GM12878 (cell line): ENCODE results near the gene CRYBA1. TPM values are rescaled to one million over a fixed set of nuclear protein-coding genes. Genes with fewer than 3 reads are reported as not detected.

Experiments used
- ATAC-seq: fragments of 200-7000 bp; cut with Tn5 transposase; 3 replicates; pipeline ENCODE4 v1.9.1; 2020; ENCODE audit warnings: mild to moderate bottlenecking, moderate library complexity
- BruUV-seq: library from RNA; stranded (reverse); fragments of 400-500 nt; replicated peaks from 2 replicates; lab custom pipeline; 2021; lab: Mats Ljungman, UMichigan
- CTCF ChIA-PET: fragments of 300-600 bp; sonication (Branson Sonifier 250); formaldehyde crosslinking; extraction: SDS; loops from one replicate; lab custom pipeline; 2021; ENCODE audit warnings: inconsistent platforms; lab: Yijun Ruan, JAX
- POLR2A ChIA-PET: fragments of 350-600 bp; formaldehyde crosslinking; extraction: SDS; loops from one replicate; lab custom pipeline; 2021; ENCODE audit warnings: inconsistent platforms; lab: Charles Lee
- RAD21 ChIA-PET: fragments of 300-600 bp; sonication (Branson Sonifier 250); formaldehyde crosslinking; loops from one replicate; lab custom pipeline; 2023; ENCODE audit warnings: antibody characterized with exemption; ENCODE audit not compliant: unreplicated experiment; lab: Charles Lee
- SMC1A ChIA-PET: fragments of 300-600 bp; sonication (Branson Sonifier 250); formaldehyde crosslinking; loops from one replicate; lab custom pipeline; 2023; ENCODE audit not compliant: unreplicated experiment, uncharacterized antibody; lab: Charles Lee
- DNase-seq: peaks from one replicate; pipeline ENCODE4 v3.0.0-alpha.2; 2011; ENCODE audit warnings: low read depth, low spot score
- FAIRE-seq: peaks from 3 replicates; lab custom pipeline; 2011; peaks lifted over from hg19 to GRCh38; lab: Jason Lieb, UNC
- H2AFZ ChIP-seq: 2 replicates; pipeline ENCODE4 v1.6.0; 2011; ENCODE audit warnings: low read depth, low read length, control low read depth; ENCODE audit not compliant: control insufficient read depth
- H3K27ac ChIP-seq: 2 replicates; pipeline ENCODE4 v1.5.1; 2011; ENCODE audit warnings: control low read depth; ENCODE audit not compliant: control insufficient read depth, insufficient read depth
- H3K27me3 ChIP-seq, 2 experiments: replicated peaks in 1 of 2; 2 replicates each; pipeline versions ENCODE4 v1.6.0 to v1.6.1; 2011; ENCODE audit warnings: low read length in 1 of 2; ENCODE audit not compliant: control insufficient read depth in 2 of 2, insufficient read depth in 2 of 2
- H3K36me3 ChIP-seq, 2 experiments: 2 replicates each; pipeline ENCODE4 v1.5.1; 2011; ENCODE audit warnings: low read length in 1 of 2; ENCODE audit not compliant: control insufficient read depth in 2 of 2, insufficient read depth in 2 of 2
- H3K4me1 ChIP-seq: 2 replicates; pipeline ENCODE4 v1.6.1; 2011; ENCODE audit warnings: mild to moderate bottlenecking, low read length, moderate library complexity, mixed read lengths; ENCODE audit not compliant: control insufficient read depth, insufficient read depth
- H3K4me2 ChIP-seq: 2 replicates; pipeline ENCODE4 v1.6.0; 2011; ENCODE audit warnings: control low read depth; ENCODE audit not compliant: control insufficient read depth, insufficient read depth
- H3K4me3 ChIP-seq: fragments of 200-600 bp; sonication (generic); 2 replicates; pipeline ENCODE4 v1.5.1; 2016
- H3K79me2 ChIP-seq: 2 replicates; pipeline ENCODE4 v1.6.0; 2011; ENCODE audit warnings: low read length; ENCODE audit not compliant: control insufficient read depth, insufficient read depth
- H3K9ac ChIP-seq: 2 replicates; pipeline ENCODE4 v1.8.0; 2011; ENCODE audit warnings: low read length, control low read depth, mixed read lengths; ENCODE audit not compliant: control insufficient read depth, insufficient read depth
- H3K9me3 ChIP-seq: replicated peaks from 3 replicates; pipeline ENCODE4 v1.5.1; 2011; ENCODE audit warnings: mild to moderate bottlenecking, low read length; ENCODE audit not compliant: control insufficient read depth, insufficient read depth
- H4K20me1 ChIP-seq: 2 replicates; pipeline ENCODE4 v1.6.0; 2011; ENCODE audit not compliant: control insufficient read depth, insufficient read depth
- CREB1 ChIP-seq: IDR thresholded peaks from 2 replicates; pipeline ENCODE4 v1.6.1; 2012; ENCODE audit warnings: low read depth, mild to moderate bottlenecking, inconsistent platforms
- EED ChIP-seq: sonication (generic); IDR thresholded peaks from 2 replicates; pipeline ENCODE4 v1.6.1; 2016; ENCODE audit warnings: antibody characterized with exemption, low read depth
- JUNB ChIP-seq: IDR thresholded peaks from 2 replicates; pipeline ENCODE4 v1.6.1; 2016; ENCODE audit warnings: antibody characterized with exemption, mild to moderate bottlenecking
- KAT2A ChIP-seq: conservative IDR thresholded peaks from 2 replicates; pipeline ENCODE4 v1.6.1; 2011; ENCODE audit warnings: low read depth, low read length; ENCODE audit not compliant: control insufficient read depth
- PAX5 ChIP-seq: IDR thresholded peaks from 2 replicates; pipeline ENCODE4 v1.6.1; 2011; ENCODE audit warnings: low read depth, low read length, borderline replicate concordance
- RELA ChIP-seq: fragments of 450-650 bp; IDR thresholded peaks from 2 replicates; pipeline ENCODE4 v1.8.0; 2014; ENCODE audit warnings: borderline replicate concordance; ENCODE audit not compliant: partially characterized antibody
- SIX5 ChIP-seq: IDR thresholded peaks from 2 replicates; pipeline ENCODE4 v1.6.1; 2011; ENCODE audit warnings: mild to moderate bottlenecking, low read depth, low read length, moderate library complexity; ENCODE audit not compliant: severe bottlenecking
- STAT1 ChIP-seq: fragments of 450-650 bp; conservative IDR thresholded peaks from 2 replicates; pipeline ENCODE4 v1.6.1; 2014; ENCODE audit warnings: antibody characterized with exemption, mild to moderate bottlenecking
- TCF12 ChIP-seq: IDR thresholded peaks from 2 replicates; pipeline ENCODE4 v1.6.1; 2011; ENCODE audit warnings: low read depth, mild to moderate bottlenecking, low read length
- WGBS: methylation state at CpG from one replicate; pipeline ENCODE4 v1.1.6; 2016; ENCODE audit warnings: low lambda C conversion rate; ENCODE audit not compliant: insufficient replicate concordance, insufficient coverage; ENCODE audit errors: missing lambda C conversion rate; 5-methylcytosine and 5-hydroxymethylcytosine counted together
- in situ Hi-C: fragments of 300-500 bp; cut with MboI; formaldehyde crosslinking; loops from 9 replicates; pipeline ENCODE4 v1.14.3; 2018; ENCODE audit warnings: mixed read lengths
- intact Hi-C: fragments of 100-400 bp; cut with micrococcal nuclease; formaldehyde crosslinking; loops from one replicate; pipeline ENCODE4 v1.14.2; 2022; ENCODE audit not compliant: unreplicated experiment
- polyA plus RNA-seq, 11 experiments: library from polyadenylated mRNA; depleted of rRNA in 4 of 11; unstranded in 6 of 11; stranded (reverse) in 5 of 11; fragments of >200 nt; fragmentation: Nextera tagmentation in 4 of 11; fragmentation: Illumina TruSeq in 1 of 11; extraction: Ambion mirVana in 4 of 11; extraction: Trizol in 1 of 11; gene quantifications; 1 replicate in 1 of 11; 2 replicates in 10 of 11; pipeline versions ENCODE4 v1.2.1 to v1.2.3, GENCODE V29; 2011 to 2016; ENCODE audit warnings: inconsistent platforms in 2 of 11, missing spikeins in 2 of 11, low read depth in 1 of 11
- total RNA-seq, 4 experiments: library from RNA; depleted of rRNA in 3 of 4; stranded (reverse); fragments of >200 nt in 3 of 4; fragmentation: Illumina TruSeq in 1 of 4; extraction: Trizol in 1 of 4; gene quantifications; 2 replicates each; pipeline versions ENCODE4 v1.2.1 to v1.2.3, GENCODE V29; 2013 to 2021
- TF ChIP-seq, protein P1 (sequence below): fragments of 450-650 bp; IDR thresholded peaks from 2 replicates; pipeline ENCODE4 v1.6.1; 2016; ENCODE audit warnings: mild to moderate bottlenecking
- TF ChIP-seq, protein P2 (sequence below): fragments of 450-650 bp; IDR thresholded peaks from 2 replicates; pipeline ENCODE4 v1.6.1; 2018; ENCODE audit warnings: mild to moderate bottlenecking, low read depth, moderate library complexity; ENCODE audit not compliant: partially characterized antibody
- TF ChIP-seq, protein P3 (sequence below): IDR thresholded peaks from 2 replicates; pipeline ENCODE4 v1.6.1; 2011; ENCODE audit warnings: mild to moderate bottlenecking, low read depth, low read length, moderate library complexity; ENCODE audit not compliant: insufficient replicate concordance

CRYBA1 gene
- total and polyA plus RNA-seq, 10 of the 15 experiments (the other 5 are each of a cell fraction or from before 2014, with no cell fraction given): not detected

DNA sequence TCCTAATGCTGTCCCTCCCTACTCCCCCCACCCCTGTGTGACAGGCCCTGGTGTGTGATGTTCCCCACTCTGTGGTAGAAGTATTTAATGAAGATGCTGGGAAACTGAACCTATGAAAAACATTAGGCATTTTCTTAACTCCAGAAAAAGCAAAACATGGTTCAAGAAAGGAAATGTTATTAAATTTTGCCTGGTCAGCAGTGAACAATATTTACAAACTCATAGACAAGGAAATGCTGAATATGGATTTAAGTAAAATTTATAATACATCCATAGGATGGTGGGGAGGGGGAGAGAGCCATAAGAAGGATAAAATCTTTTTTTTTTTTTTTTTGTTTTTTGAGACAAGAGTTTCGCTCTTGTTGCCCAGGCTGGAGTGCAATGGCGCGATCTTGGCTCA is 10.8 kb upstream of the CRYBA1 start:
- ChIA-PET SMC1A (interaction anchor here (0.6 kb wide), 1 partner anchor 11 kb away, joined by 3 read pairs; the partner anchor contains the start of gene CRYBA1), RAD21 (interaction anchor here (1.0 kb wide), 1 partner anchor 16 kb away, joined by 3 read pairs; no protein-coding TSS in a partner anchor)
- no TSS peak for BruUV-seq

More for the DNA sequence above, 10.8 kb upstream of the CRYBA1 start:
- Histone ChIP-seq H3K9ac (no peak overlapping the region), H3K79me2 (no peaks in the 10 kb centered on the region), H4K20me1 (no peaks in the 10 kb centered on the region), H3K27me3 (no peaks in the 10 kb centered on the region), H3K36me3 (no peaks in the 10 kb centered on the region), H3K4me1 (no peaks in the 10 kb centered on the region), H3K4me2 (no peak overlapping the region), H3K4me3 (no peak overlapping the region), H3K9me3 (no peaks in the 10 kb centered on the region), H3K27ac (no peak overlapping the region), H2AFZ (no peak overlapping the region)
- ATAC-seq (no peak), DNase-seq (no peak), FAIRE-seq (no peak)
- in situ Hi-C loops: no loop called here
- 100% methylated on average over 2 of the region's 3 CpGs for WGBS
- ChIA-PET CTCF (interaction anchor here (1.6 kb wide), 2 partner anchors 16 to 119 kb away, joined by 3 to 5 read pairs; no protein-coding TSS in a partner anchor), POLR2A (no interaction called here)
- intact Hi-C loops: no loop called here
- TF ChIP-seq KAT2A: no peak
- TF ChIP-seq, protein P1, sequence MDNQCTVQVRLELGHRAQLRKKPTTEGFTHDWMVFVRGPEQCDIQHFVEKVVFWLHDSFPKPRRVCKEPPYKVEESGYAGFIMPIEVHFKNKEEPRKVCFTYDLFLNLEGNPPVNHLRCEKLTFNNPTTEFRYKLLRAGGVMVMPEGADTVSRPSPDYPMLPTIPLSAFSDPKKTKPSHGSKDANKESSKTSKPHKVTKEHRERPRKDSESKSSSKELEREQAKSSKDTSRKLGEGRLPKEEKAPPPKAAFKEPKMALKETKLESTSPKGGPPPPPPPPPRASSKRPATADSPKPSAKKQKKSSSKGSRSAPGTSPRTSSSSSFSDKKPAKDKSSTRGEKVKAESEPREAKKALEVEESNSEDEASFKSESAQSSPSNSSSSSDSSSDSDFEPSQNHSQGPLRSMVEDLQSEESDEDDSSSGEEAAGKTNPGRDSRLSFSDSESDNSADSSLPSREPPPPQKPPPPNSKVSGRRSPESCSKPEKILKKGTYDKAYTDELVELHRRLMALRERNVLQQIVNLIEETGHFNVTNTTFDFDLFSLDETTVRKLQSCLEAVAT: no peak
- no peak for TF ChIP-seq EED
- no peak for TF ChIP-seq SIX5
- no peak for TF ChIP-seq PAX5
- no peak for TF ChIP-seq JUNB
- no peak for TF ChIP-seq RELA
- no peak for TF ChIP-seq STAT1
- no peak for TF ChIP-seq TCF12
- TF ChIP-seq, protein P2, sequence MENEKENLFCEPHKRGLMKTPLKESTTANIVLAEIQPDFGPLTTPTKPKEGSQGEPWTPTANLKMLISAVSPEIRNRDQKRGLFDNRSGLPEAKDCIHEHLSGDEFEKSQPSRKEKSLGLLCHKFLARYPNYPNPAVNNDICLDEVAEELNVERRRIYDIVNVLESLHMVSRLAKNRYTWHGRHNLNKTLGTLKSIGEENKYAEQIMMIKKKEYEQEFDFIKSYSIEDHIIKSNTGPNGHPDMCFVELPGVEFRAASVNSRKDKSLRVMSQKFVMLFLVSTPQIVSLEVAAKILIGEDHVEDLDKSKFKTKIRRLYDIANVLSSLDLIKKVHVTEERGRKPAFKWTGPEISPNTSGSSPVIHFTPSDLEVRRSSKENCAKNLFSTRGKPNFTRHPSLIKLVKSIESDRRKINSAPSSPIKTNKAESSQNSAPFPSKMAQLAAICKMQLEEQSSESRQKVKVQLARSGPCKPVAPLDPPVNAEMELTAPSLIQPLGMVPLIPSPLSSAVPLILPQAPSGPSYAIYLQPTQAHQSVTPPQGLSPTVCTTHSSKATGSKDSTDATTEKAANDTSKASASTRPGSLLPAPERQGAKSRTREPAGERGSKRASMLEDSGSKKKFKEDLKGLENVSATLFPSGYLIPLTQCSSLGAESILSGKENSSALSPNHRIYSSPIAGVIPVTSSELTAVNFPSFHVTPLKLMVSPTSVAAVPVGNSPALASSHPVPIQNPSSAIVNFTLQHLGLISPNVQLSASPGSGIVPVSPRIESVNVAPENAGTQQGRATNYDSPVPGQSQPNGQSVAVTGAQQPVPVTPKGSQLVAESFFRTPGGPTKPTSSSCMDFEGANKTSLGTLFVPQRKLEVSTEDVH: no peak
- TF ChIP-seq CREB1: no peak
- TF ChIP-seq, protein P3, sequence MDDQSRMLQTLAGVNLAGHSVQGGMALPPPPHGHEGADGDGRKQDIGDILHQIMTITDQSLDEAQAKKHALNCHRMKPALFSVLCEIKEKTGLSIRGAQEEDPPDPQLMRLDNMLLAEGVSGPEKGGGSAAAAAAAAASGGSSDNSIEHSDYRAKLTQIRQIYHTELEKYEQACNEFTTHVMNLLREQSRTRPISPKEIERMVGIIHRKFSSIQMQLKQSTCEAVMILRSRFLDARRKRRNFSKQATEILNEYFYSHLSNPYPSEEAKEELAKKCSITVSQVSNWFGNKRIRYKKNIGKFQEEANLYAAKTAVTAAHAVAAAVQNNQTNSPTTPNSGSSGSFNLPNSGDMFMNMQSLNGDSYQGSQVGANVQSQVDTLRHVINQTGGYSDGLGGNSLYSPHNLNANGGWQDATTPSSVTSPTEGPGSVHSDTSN: no peak
